Psoas muscle (tissue), 8 donors: ENCODE measurements around the gene PPP2R2C. TPM values are rescaled to one million over a fixed set of nuclear protein-coding genes. Genes with fewer than 3 reads are reported as not detected.

ENCODE experiments used
- ATAC-seq, 4 donors: fragments of 200-7000 bp; cut with Tn5 transposase; one replicate each; pipeline ENCODE4 v1.9.1; 2020; ENCODE audit warnings: moderate library complexity in 3 of 4, mild to moderate bottlenecking in 2 of 4
- DNase-seq, 2 donors: peaks; one replicate each; pipeline ENCODE4 v3.0.0-alpha.2; 2020
- H3K27ac ChIP-seq: fragments of 200-600 bp; one replicate; pipeline ENCODE4 v1.8.0; 2022
- H3K27me3 ChIP-seq, 3 donors: fragments of 200-600 bp in 1 of 3; one replicate each; pipeline versions ENCODE4 v1.6.1 to v1.8.0; 2013 to 2022; ENCODE audit warnings: low read length in 2 of 3, mild to moderate bottlenecking in 2 of 3, moderate library complexity in 1 of 3; ENCODE audit not compliant: insufficient read depth in 3 of 3
- H3K36me3 ChIP-seq, 2 donors: fragments of 200-600 bp in 1 of 2; one replicate each; pipeline versions ENCODE4 v1.6.1 to v1.8.0; 2013 to 2022; ENCODE audit warnings: low read depth in 1 of 2, mild to moderate bottlenecking in 1 of 2, moderate library complexity in 1 of 2; ENCODE audit not compliant: insufficient read depth in 1 of 2
- H3K4me1 ChIP-seq: fragments of 200-600 bp; one replicate; pipeline ENCODE4 v1.8.0; 2022
- H3K4me3 ChIP-seq: fragments of 200-600 bp; one replicate; pipeline ENCODE4 v1.8.0; 2022; ENCODE audit warnings: mild to moderate bottlenecking
- H3K9me3 ChIP-seq: fragments of 200-600 bp; one replicate; pipeline ENCODE4 v1.8.0; 2022
- whole genome bisulfite sequencing, 3 donors: extraction: QIAGEN DNeasy Blood & Tissue Kit; methylation state at CpG; one replicate each; pipeline versions ENCODE4 v1.1.6 to v1.1.7; 2013; 5-methylcytosine and 5-hydroxymethylcytosine counted together
- intact Hi-C, 2 donors: fragments of 100-400 bp; cut with DNase I; formaldehyde crosslinking; loops; one replicate each; pipeline versions ENCODE4 v1.11.0 to v1.14.2; 2022
- polyA plus RNA-seq, 3 donors: library from polyadenylated mRNA; stranded (reverse); fragments of 200-250 nt; gene quantifications; one replicate each; pipeline ENCODE4 v1.2.3, GENCODE V29; 2013
- total RNA-seq, 4 donors: library from RNA; stranded (reverse); fragmentation: NEBNext Ultra II Directional in 2 of 4; extraction: Animal tissue kit (Norgen Biotek cat#: 25700) in 2 of 4; gene quantifications; one replicate each; pipeline versions ENCODE4 v1.2.1 to v1.2.4, GENCODE V29; 2021 to 2023
- TF ChIP-seq, protein P1 (sequence below): fragments of 200-600 bp; IDR thresholded peaks from one replicate; pipeline ENCODE4 v1.8.0; 2022; ENCODE audit warnings: antibody characterized with exemption
- donor health status: healthy with polysubstance abuse.
- donor health status: DM: no; HTN: no; CAD: no; lungs with moderate emphysema.
- donor health status: Bipolar disorder and iron deficiency.
- donor health status: healthy.
- donor health status: DM: yes; HTN: yes; CAD: no.
- donor health status: DM: no; HTN: no; CAD: no.
- donor health status: DM: no; HTN: no; CAD: no.
- donor health status: DM: yes; HTN: yes; CAD: no.

PPP2R2C gene
- total and polyA plus RNA-seq, 7 donors = 0.08 to 3.2 (median 1.2) TPM

GRCh38 chr4:6309777-6310176 is 162.6 kb downstream of the PPP2R2C start:
- Histone ChIP-seq H3K4me3 (peak overlapping the region; percentile 55), H3K27me3 (peaks cover 0 to 55% (median 10%) of the 10 kb centered on the region in 3 donors), H3K27ac (no peak overlapping the region), H3K36me3 (no peaks in the 10 kb centered on the region), H3K9me3 (no peaks in the 10 kb centered on the region), H3K4me1 (no peaks in the 10 kb centered on the region)
- WGBS, 3 donors = 73 to 84% (median 83%) methylated on average over 5 to 7 of the region's 7 CpGs
- ATAC-seq = no peak
- intact Hi-C loops = no loop called here
- DNase-seq = no peak
- TF ChIP-seq, protein P1, sequence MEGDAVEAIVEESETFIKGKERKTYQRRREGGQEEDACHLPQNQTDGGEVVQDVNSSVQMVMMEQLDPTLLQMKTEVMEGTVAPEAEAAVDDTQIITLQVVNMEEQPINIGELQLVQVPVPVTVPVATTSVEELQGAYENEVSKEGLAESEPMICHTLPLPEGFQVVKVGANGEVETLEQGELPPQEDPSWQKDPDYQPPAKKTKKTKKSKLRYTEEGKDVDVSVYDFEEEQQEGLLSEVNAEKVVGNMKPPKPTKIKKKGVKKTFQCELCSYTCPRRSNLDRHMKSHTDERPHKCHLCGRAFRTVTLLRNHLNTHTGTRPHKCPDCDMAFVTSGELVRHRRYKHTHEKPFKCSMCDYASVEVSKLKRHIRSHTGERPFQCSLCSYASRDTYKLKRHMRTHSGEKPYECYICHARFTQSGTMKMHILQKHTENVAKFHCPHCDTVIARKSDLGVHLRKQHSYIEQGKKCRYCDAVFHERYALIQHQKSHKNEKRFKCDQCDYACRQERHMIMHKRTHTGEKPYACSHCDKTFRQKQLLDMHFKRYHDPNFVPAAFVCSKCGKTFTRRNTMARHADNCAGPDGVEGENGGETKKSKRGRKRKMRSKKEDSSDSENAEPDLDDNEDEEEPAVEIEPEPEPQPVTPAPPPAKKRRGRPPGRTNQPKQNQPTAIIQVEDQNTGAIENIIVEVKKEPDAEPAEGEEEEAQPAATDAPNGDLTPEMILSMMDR = no peak

DNA sequence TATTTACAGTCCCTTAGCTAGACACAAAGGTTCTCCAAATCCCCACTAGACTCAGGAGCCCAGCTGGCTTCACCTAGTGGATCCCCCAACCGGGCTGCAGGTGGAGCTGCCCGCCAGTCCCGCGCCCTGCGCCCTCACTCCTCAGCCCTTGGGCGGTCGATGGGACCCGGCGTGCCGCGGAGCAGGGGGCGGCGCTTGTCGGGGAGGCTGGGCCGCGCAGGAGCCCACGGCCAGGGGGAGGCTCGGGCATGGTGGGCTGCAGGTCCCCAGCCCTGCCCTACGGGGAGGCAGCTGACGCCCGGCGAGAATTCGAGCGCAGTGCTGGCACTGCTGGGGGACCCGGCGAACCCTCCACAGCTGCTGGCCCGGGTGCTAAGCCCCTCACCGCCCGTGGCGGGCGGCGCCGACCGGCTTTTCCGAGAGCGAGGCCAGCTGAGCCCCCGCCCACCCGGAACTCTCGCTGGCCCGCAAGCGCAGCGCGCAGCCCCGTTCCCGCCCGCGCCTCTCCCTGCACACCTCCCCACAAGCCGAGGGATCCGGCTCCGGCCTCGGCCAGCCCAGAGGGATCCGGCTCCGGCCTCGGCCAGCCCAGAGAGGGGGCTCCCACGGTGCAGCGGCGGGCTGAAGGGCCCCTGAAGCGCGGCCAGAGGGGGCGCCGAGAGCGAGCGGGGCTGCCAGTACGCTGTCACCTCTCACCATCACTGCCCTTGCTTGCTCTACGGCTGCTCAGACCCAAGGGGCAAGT is 163.3 kb downstream of the PPP2R2C start:
- no peak for DNase-seq
- intact Hi-C loops = no loop called here
- 6 to 8% (median 8%) methylated on average over 57 to 65 of the region's 65 CpGs for WGBS, 3 donors

DNA sequence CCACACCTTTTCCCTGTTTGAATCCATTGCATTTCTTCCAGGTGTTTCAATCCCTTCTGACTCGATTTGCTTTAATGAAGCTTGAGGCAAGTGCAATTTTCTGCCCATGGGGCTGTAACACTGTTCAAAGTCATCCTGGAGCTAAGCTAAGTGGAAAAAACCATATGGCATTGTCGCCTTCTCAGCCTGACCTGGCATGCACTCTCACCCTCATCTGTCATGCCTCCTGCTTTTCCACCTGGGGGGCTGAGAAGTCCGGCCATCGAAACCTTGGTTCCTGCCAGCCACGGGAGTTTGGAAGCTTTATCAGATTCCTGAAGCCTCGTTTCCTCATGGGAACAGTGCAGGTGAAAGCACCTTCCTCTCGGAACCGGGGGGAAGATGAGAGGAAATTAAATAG is 164.5 kb downstream of the PPP2R2C start:
- DNase-seq = no peak
- Histone ChIP-seq H3K27ac (no peak overlapping the region), H3K4me1 (no peaks in the 10 kb centered on the region), H3K9me3 (no peaks in the 10 kb centered on the region), H3K27me3 (peaks cover 0 to 55% (median 10%) of the 10 kb centered on the region in 3 donors), H3K36me3 (peaks cover 0 to 5% of the 10 kb centered on the region in 2 donors), H3K4me3 (no peak overlapping the region)
- TF ChIP-seq, protein P1 = no peak
- intact Hi-C loops = no loop called here
- no peak for ATAC-seq
- 55 to 70% (median 68%) methylated on average over 8 of the region's 8 CpGs for WGBS, 3 donors

More for the DNA sequence above, 163.3 kb downstream of the PPP2R2C start:
- no peaks in the 10 kb centered on the region for H3K36me3 ChIP-seq
- H3K4me1 ChIP-seq = no peaks in the 10 kb centered on the region
- no peak overlapping the region for H3K27ac ChIP-seq
- H3K9me3 ChIP-seq = no peaks in the 10 kb centered on the region
- H3K4me3 ChIP-seq = peak overlapping the region; percentile 55
- TF ChIP-seq, protein P1 = no peak
- no peak for ATAC-seq
- peaks cover 0 to 55% (median 10%) of the 10 kb centered on the region in 3 donors for H3K27me3 ChIP-seq

DNA sequence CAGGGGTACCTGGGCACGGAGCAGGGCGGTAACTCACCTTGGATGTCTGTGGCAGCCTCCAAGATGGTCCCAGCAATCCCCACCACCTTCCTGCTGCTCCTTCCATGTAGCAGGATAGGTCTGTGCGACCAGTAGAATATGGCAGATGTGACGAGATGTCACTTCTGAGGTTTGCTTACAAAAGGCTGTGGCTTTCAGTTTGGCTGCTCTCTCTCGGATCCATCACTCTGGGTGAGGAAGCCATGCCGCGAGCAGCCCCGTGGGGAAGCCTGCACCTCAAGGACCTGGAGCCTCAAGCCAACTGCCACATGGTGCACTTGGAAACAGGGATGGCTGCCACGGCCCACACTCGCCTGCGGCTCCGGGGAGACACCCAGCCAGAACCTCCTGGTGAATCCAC is 165.2 kb downstream of the PPP2R2C start:
- intact Hi-C loops = no loop called here
- 80 to 89% (median 80%) methylated on average over 12 of the region's 12 CpGs for WGBS, 3 donors
- TF ChIP-seq, protein P1 = no peak

More for the DNA sequence above, 165.2 kb downstream of the PPP2R2C start:
- H3K9me3 ChIP-seq = no peaks in the 10 kb centered on the region
- no peaks in the 10 kb centered on the region for H3K4me1 ChIP-seq
- H3K36me3 ChIP-seq = peaks cover 0 to 11% of the 10 kb centered on the region in 2 donors
- no peak for DNase-seq
- no peak overlapping the region for H3K27ac ChIP-seq
- H3K4me3 ChIP-seq = no peak overlapping the region
- peaks cover 0 to 51% (median 10%) of the 10 kb centered on the region in 3 donors for H3K27me3 ChIP-seq
- ATAC-seq = no peak
